NCI-H1092 treated with DMSO at 0.1 percent for 48 hours (cell line): ENCODE results near the gene SYNDIG1.
"Not testable (repeated sequence)": the region's sequence is repeated elsewhere in the genome, so short reads cannot be mapped to it uniquely, and the experiment has no call there.

Experiments used
- DNase-seq: peaks from one replicate; lab custom pipeline; 2025; lab: John Stamatoyannopoulos, UW

The SYNDIG1 gene

GRCh38 chr20:24493181-24493580, 23.8 kb downstream of the SYNDIG1 start:
- DNase-seq, result no peak

DNA sequence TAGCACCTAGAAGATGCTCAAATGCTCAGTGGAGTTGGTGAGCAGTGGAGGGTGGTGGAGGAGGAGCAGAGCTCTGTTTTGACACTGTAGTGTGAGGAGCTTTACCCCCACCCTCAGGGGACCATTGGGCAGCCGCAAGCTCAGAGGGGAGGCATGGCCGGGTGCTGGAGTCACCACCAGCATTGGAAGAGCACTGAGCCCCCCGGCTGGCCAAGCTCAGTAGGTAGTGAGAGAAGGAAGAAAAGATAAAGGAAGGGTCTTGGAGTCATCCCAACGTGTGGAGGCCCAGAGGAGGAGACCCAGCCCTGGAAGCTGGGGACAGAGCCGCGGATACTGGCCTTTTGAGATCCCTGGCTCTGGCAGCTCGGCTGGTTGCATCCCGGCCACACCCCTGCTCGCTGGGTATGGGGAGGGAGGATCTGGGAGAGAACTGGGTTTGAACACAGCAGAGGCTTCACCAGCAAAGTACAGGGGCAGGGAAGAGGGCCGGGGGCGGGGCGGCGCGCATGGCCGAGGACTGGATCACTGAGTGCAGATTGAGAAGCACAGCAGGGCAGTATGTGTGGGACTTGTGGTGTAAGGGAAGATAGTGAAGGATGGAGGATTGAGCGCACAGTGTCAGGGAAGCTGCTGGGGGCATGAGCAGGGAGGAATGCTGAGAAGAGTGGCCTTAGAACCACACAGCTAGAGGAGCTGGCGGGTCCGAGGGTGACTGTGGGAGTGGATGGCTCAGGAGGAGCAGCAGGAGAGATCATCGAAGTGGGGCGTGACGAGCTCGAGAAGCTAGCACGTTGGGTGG, 24.4 kb downstream of the SYNDIG1 start:
- DNase-seq, result no peak

GRCh38 chr20:24494460-24494920, 25.1 kb downstream of the SYNDIG1 start:
- no peak for DNase-seq

GRCh38 chr20:24495266-24495665, 25.8 kb downstream of the SYNDIG1 start:
- no peak for DNase-seq

GRCh38 chr20:24497851-24498250, 28.4 kb downstream of the SYNDIG1 start:
- peak; percentile 14 for DNase-seq

DNA sequence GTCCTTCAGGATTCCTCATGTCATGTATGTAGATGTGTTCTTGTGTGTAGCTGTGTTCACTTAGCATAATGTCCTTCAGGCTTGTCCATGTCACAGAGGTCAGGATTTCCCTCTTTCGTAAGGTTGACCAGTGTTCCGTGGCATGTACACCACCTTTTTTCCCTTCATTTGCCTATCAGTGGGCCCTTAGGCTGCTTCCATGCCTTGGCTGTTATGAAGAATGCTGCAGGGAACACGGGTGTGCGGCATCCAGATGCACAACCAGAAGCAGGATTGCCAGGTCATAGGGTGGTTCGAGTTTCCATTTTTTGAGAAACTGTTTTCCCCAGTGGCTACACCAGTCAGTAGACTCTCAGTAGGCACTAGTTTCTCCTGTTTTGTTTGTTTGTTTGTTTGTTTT, 29.2 kb downstream of the SYNDIG1 start:
- DNase-seq, result no peak

DNA sequence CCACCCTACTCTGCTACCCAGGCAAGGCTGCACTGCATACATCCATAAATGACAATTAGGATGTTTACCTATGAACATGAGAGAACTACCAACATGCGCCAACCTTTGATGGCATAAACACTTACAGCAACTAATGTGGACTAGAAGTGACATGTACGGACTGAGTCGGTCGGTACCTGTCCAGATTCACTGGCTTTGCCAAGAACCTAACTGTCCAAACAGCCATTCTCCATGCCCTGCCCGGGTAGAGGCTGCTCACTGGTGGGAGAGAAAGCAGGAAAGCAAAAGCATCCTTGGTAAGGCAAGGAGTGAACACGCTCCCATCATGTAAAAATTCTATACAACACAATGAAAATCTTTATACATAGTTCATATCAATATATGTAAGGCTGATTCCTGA, 30.0 kb downstream of the SYNDIG1 start:
- DNase-seq, result no peak

DNA sequence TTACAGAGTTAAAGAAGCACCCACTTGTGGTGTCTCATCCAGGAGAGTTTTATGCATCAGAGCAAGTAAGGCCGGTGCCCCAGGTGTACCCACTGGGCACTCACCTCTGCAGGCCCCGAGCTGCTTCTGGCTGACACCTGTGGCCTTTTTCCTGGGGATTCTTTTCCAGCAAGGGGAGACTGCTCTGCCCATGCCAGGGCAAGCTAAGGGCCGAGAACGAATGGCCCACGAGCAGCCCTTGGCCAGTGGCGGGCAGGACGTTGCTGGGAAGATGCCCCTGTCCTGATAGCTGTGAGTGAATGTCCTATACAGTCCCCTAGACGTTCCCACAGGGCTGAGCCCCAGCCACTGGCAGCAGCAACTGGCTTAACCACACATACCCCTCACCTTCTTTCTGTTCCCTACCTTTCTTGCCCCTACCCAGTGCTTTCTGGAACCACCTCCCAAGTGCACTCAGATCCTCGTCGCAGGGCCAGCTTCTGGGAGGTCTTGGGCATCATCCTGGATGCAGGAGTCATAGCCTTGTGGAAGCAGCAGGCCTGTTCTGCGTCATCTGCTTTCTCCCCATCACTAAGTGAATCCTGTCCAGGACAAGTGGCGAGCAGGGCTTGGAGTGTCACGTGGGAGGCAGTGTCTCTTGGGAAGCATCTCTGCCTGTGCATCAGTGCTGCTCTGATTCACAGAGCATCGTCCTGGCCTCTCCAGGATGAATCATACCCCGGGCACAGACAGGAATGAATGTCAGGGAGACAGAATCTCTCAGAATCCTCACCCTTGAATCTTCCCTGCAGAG, 32.5 kb downstream of the SYNDIG1 start:
- DNase-seq, result no peak

DNA sequence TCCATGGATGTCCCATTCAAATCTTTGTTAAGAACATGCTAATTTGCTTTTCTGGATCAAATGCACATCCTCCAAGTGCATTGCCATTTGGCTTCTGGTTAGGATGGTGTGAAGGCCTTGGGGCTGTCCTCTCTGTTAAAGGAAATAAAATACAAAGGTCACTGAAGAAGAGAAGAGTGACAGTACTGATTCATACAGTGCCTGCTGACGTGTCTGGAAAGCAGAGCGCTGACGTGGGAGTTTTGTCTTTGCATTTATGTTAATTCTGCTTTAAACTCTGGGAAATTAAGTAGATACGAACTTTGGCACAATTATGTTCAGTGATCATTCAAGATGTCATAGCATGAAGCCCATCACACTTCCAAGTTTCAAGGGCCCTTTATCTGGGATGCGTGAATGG, 33.2 kb downstream of the SYNDIG1 start:
- DNase-seq, result no peak

GRCh38 chr20:24503352-24503931, 34.0 kb downstream of the SYNDIG1 start:
- no peak for DNase-seq

- no peak for DNase-seq
These were observed 35.2 kb downstream of the SYNDIG1 start for GRCh38 chr20:24504331-24505285.

- DNase-seq, result no peak
These were observed 36.7 kb downstream of the SYNDIG1 start for GRCh38 chr20:24506146-24506545.

DNA sequence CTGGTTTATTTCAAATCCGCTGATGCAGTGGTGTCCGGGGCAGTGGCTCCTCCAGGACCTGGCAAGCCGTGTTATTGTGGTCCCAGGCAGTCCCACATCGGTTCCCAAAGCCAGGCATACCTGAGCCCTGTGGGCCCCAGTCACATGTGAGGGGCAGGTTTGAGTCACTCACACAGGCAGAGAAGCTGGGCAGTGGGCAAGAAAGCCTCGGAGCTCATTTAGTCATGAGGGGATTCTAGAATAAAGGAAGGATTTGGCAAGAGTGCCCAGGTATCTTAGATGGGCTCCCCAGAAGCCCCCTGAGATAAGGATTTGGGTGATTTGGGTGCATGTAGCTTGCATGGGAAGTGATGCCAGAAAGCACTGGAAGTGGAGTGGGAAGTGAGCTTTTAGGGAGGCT, 37.3 kb downstream of the SYNDIG1 start:
- no peak for DNase-seq

DNA sequence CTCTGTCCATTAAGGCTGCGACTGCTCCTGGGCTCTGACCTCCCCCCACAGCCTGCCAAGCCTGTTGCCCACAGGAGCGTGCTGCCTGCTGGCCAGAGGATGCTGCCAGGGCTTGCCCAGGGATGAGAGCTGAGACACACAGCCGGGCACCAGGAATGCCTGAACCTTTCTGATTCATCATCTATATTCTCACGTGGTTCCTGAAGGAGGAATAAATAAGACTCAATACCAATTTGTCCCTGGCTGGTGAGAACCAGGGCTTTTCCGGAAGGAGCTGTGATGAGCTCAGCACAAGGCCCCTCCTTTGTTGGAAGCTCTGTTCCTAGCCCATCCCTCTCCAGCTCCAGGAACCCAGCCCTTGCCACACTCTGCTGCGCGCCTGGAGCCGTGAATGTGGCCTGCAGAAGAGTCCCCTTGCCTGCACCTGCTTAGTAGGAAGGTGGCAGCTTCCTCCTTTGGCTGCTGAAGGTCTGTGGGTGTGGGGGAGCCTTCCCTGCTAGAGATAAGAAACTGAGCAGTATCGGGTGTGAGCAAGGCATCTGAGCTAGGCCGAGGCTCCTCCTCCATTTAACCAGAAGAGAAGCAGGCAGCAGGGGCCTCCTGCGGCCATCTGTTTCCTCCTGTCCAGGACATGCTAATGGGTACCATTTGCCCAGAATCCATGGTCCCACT, 37.9 kb downstream of the SYNDIG1 start:
- no peak for DNase-seq

GRCh38 chr20:24512441-24512840, 43.0 kb downstream of the SYNDIG1 start:
- not testable (repeated sequence) for DNase-seq

DNA sequence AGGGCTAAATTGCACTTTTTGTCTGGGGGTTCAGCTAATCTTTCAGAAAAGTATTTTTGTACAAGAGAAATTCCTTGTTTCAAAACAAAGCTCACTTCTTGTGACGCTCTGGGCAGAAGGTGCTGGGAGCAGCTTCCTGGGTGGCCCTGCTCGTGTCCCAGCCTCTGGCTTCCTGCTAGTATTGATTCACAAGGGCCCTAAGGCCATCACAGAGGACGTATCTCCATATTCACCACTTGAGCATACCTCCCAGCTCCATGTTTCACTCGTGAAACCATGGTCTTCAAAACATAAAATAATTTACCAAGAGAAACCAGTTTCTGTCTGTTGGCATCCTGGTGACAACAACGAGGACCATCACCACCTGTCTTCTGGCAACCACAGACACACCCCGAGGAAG, 49.1 kb downstream of the SYNDIG1 start:
- DNase-seq, result no peak

DNA sequence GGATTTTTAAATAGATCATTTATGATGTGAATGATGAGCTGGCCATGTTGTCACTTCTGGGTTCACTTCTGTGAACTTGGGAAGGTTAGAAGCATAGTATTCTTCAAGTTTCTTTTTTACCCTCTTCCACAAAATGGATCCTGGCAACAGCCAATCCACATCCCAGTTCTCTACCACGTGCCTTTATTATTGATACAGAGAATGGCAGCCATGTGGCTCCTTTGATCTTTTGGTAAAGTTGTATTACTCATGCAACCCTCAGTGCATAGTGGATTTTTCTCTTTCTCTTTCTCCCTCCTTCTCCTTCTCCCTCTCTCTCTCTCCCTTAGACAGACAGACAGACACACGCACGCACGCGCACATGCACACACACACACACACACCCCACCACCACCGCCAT, 50.0 kb downstream of the SYNDIG1 start:
- no peak for DNase-seq

DNA sequence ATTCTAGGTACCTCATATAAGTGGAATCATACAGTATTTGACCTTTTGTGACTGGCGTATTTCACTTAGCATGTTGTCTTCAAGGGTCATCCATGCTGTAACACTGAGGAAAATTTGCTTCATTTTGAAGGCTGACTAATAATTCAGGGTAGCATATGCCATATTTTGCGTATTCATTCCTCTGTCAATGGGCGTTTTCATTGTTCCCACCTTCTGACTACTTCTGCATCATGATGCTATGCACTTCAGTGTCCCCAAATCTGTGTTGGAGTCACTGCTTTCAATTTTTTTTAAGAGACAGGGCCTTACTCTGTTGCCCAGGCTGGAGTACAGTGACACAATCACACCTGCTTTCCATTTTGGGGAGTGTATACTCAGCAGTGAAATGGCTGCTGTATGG, 51.6 kb downstream of the SYNDIG1 start:
- DNase-seq, result no peak

- DNase-seq, result no peak
These were observed 53.3 kb downstream of the SYNDIG1 start for GRCh38 chr20:24522452-24523330.

DNA sequence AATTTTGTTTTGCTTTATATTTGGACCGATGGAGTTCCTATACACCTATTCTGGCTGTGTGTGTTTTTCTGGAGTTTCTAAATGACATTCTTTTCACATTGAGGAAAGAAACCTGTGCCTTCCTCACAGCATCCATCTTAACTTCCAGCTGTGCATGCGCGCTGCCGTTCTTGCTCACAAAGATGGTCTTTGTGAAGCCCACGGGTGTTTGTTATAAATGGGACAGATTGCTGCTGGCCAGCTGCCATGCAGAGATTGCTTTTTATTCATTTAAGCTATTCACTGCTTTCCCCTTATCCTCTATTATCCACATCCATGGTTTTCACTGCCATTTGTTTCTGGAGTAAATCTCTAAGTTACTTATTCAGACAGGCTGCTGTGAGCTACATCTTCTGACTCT, 54.2 kb downstream of the SYNDIG1 start:
- DNase-seq, result no peak
